Activated CD4-positive, alpha-beta T cell treated with anti-CD3 and anti-CD28 coated beads for 36 hours (primary cell): ENCODE measurements around the gene PPP3R1. TPM values are rescaled to one million over a fixed set of nuclear protein-coding genes. Genes with fewer than 3 reads are reported as not detected.
A peak's percentile ranks its signal among the peaks of the same experiment; 100 is the strongest.

Experiments
- ATAC-seq: fragments of 200-7000 bp; cut with Tn5 transposase; one replicate; pipeline ENCODE4 v1.10.0; 2021; ENCODE audit warnings: mild to moderate bottlenecking, moderate library complexity
- CTCF ChIA-PET: fragments of 350-600 bp; sonication (Branson Sonifier 250); formaldehyde crosslinking; loops from one replicate; lab custom pipeline; 2021; ENCODE audit warnings: antibody characterized with exemption; lab: Charles Lee
- POLR2A ChIA-PET: fragments of 350-600 bp; sonication (Branson Sonifier 250); formaldehyde crosslinking; loops from one replicate; lab custom pipeline; 2021; ENCODE audit warnings: antibody characterized with exemption, inconsistent platforms; lab: Charles Lee
- DNase-seq: peaks from one replicate; pipeline ENCODE4 v3.0.0-alpha.2; 2020
- H3K27ac Mint-ChIP-seq: one replicate; pipeline ENCODE4 v1.8.0; 2021; ENCODE audit warnings: mixed read lengths
- H3K27me3 Mint-ChIP-seq: one replicate; pipeline ENCODE4 v1.8.0; 2021; ENCODE audit warnings: mixed read lengths
- H3K36me3 Mint-ChIP-seq: one replicate; pipeline ENCODE4 v1.8.0; 2021; ENCODE audit warnings: low read depth, mixed read lengths
- H3K4me1 Mint-ChIP-seq: one replicate; pipeline ENCODE4 v1.8.0; 2021; ENCODE audit warnings: mixed read lengths
- H3K4me3 Mint-ChIP-seq: one replicate; pipeline ENCODE4 v1.8.0; 2021; ENCODE audit warnings: mild to moderate bottlenecking, moderate library complexity, mixed read lengths
- H3K9me3 Mint-ChIP-seq: one replicate; pipeline ENCODE4 v1.8.0; 2021; ENCODE audit warnings: low read depth, mixed read lengths
- intact Hi-C, 2 experiments: fragments of 100-400 bp; cut with DNase I in 1 of 2; cut with micrococcal nuclease in 1 of 2; formaldehyde crosslinking; loops; one replicate each; pipeline versions ENCODE4 v1.14.2 to v1.15.1; 2022 to 2024; cut with DNase I, micrococcal nuclease
- total RNA-seq, 2 experiments: library from RNA; stranded (reverse); gene quantifications; one replicate each; pipeline ENCODE4 v1.2.3, GENCODE V29; 2021

PPP3R1 gene
- total RNA-seq, 2 experiments from 2014 or later = 75.1 to 82.4 TPM

DNA sequence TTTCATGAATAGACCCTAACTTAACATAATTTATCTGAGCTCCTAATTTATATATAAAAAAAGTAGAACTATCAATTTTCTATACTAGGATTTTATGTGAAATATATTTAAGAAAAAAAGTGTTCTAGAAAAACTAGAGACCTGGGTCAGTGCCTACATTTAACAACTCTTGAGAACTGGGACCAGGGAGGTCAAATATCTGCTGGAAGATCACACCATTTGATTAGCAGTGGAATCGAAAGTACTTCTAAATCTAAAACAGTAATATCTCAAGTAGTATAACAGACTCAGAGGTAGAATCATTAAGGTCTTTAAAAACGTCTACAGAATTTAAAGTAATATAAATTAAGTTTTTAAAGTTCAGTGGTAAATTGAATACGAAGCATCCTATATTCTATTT, 34.6 kb downstream of the PPP3R1 start:
- Mint-ChIP-seq H3K36me3 (peaks cover 37% of the 10 kb centered on the region), H3K4me3 (no peak overlapping the region), H3K27me3 (no peaks in the 10 kb centered on the region), H3K9me3 (no peaks in the 10 kb centered on the region), H3K4me1 (peaks cover 80% of the 10 kb centered on the region), H3K27ac (no peak overlapping the region)
- no peak for ATAC-seq
- POLR2A ChIA-PET = no interaction called here
- DNase-seq = no peak
- intact Hi-C loops = loop anchor here in 1 of 2 experiments (2.0 kb wide), 1 partner anchor 17 kb away; no protein-coding TSS in a partner anchor
- CTCF ChIA-PET = interaction anchor here (0.6 to 2.4 kb wide), 10 partner anchors 8 to 96 kb away, joined by 3 to 12 read pairs (median 3); no protein-coding TSS in a partner anchor

DNA sequence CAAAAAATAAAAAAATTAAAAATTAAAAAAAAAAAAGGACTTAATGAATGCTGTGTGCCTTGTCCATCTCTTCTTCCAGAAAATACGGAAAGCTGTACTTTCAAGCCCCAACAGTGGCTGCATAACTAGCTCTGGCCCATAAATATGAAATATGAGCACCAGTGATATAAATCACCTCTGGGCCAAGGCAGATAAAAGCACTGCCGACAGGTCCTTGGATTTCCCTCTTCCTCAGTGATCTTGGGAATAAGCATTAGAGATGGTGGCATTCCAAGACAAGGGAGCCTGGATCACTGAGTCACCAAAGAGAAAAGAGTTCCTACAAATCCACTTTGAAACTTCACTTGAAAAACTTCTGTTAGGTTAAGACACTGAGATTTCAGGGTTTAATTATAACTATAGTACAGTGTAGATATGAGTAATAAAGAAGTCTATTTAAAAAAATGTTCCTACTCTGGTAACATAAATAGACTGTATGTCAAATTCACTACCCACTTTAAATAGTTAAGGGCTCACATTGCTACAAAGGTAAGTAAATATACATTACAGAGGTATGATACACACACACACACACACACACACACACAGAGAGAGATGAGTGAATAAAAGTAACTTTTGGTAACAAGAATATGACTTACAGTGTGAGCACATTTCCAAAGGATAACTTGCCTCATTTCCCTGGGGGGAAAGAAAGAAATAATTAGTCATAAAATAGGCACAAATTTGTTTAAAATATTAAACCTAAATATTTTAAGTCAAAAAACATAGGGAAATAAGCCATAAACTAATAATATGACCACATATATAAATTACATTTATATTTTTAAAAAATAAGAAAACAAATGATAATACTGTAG, 35.6 kb downstream of the PPP3R1 start:
- Mint-ChIP-seq H3K4me1 (peaks cover 77% of the 10 kb centered on the region), H3K27ac (no peak overlapping the region), H3K9me3 (no peaks in the 10 kb centered on the region), H3K4me3 (no peak overlapping the region), H3K27me3 (no peaks in the 10 kb centered on the region), H3K36me3 (peaks cover 39% of the 10 kb centered on the region)
- ATAC-seq = no peak
- CTCF ChIA-PET = interaction anchor here (0.8 to 1.6 kb wide), 8 partner anchors 9 to 39 kb away, joined by 3 to 6 read pairs (median 3); no protein-coding TSS in a partner anchor
- DNase-seq = no peak
- POLR2A ChIA-PET = interaction anchor here (0.7 kb wide), 1 partner anchor 92 kb away, joined by 4 read pairs; no protein-coding TSS in a partner anchor
- intact Hi-C loops = no loop called here

DNA sequence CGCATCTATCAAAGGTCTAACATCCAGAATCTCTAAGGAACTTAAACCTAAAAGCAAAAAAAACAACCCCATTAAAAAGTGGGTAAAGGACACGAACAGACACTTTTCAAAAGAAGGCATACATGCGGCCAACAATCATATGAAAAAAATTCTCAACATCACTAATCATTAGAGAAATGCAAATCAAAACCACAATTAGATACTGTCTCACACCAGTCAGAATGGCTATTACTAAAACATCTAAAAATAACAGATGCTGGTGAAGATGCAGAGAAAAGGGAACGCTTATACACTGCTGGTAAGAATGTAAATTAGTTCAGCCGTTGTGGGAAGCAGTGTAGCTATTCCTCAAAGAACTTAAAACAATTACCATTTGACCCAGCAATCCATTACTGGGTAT, 38.0 kb downstream of the PPP3R1 start:
- POLR2A ChIA-PET = no interaction called here
- DNase-seq = no peak
- Mint-ChIP-seq H3K27ac (peak overlapping the region; percentile 1), H3K4me1 (peaks cover 68% of the 10 kb centered on the region), H3K4me3 (no peak overlapping the region), H3K9me3 (no peaks in the 10 kb centered on the region), H3K36me3 (peaks cover 50% of the 10 kb centered on the region), H3K27me3 (no peaks in the 10 kb centered on the region)
- CTCF ChIA-PET = no interaction called here
- intact Hi-C loops = no loop called here
- no peak for ATAC-seq

DNA sequence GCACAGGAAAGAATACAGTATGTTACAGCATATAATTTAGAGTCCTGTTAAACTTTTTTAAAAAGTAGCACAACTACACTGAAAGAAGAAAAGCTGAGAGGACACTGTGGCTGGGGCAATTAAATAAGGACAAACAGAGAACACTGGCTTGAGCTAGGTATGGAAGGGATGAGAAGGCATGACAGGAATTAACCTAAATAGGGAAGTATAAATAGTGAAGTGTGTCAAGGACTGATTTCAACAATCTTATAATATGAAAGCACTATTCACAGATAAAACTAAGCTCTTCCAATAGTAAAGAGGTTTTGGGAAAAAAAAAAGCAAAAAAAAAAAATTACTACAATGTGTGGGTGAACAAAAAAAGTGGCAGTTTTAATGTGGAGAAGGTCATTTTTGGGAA, 45.5 kb downstream of the PPP3R1 start:
- peak overlapping the region; percentile 4 for H3K27ac Mint-ChIP-seq
- H3K36me3 Mint-ChIP-seq = peaks cover 29% of the 10 kb centered on the region

DNA sequence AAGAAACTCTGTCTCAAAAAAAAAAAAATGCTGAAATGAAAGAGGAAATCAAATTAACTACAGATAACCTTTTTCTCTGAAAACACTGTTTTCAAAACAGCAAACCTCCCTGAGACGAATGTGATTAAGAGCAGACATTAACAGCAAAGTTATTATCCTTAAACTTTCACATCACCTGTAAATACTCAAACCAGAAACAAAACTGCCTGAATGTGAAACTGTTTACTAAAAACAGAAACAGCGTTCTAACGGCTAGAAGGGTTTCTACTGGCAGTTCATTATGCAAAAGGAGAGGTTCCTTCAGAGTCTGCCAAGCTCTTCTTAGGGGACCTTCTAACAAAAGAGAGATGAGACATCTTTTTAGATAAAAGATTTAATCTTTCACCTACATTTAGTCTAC, 48.7 kb downstream of the PPP3R1 start:
- CTCF ChIA-PET = interaction anchor here (0.6 to 6.0 kb wide), 7 partner anchors 15 to 580 kb away, joined by 3 to 31 read pairs (median 3); partner anchors contain the start of gene PNO1
- intact Hi-C loops = loop anchor here (1.0 to 10.0 kb wide), 5 partner anchors 34 to 531 kb away; partner anchors contain the start of genes ARHGAP25 (in 1 of the 2), PNO1 (in 1 of the 2) and PPP3R1 (in 1 of the 2)

More for the DNA sequence above, 45.5 kb downstream of the PPP3R1 start:
- ChIA-PET CTCF (interaction anchor here (0.7 to 2.4 kb wide), 7 partner anchors 11 to 129 kb away, joined by 3 to 12 read pairs (median 4); no protein-coding TSS in a partner anchor), POLR2A (no interaction called here)
- ATAC-seq (no peak), DNase-seq (no peak)
- peaks cover 69% of the 10 kb centered on the region for H3K4me1 Mint-ChIP-seq
- H3K4me3 Mint-ChIP-seq = no peak overlapping the region
- H3K9me3 Mint-ChIP-seq = no peaks in the 10 kb centered on the region
- intact Hi-C loops = loop anchor here in 1 of 2 experiments (10.0 kb wide), 1 partner anchor 528 kb away; the partner anchor contains the start of gene ARHGAP25
- H3K27me3 Mint-ChIP-seq = no peaks in the 10 kb centered on the region

DNA sequence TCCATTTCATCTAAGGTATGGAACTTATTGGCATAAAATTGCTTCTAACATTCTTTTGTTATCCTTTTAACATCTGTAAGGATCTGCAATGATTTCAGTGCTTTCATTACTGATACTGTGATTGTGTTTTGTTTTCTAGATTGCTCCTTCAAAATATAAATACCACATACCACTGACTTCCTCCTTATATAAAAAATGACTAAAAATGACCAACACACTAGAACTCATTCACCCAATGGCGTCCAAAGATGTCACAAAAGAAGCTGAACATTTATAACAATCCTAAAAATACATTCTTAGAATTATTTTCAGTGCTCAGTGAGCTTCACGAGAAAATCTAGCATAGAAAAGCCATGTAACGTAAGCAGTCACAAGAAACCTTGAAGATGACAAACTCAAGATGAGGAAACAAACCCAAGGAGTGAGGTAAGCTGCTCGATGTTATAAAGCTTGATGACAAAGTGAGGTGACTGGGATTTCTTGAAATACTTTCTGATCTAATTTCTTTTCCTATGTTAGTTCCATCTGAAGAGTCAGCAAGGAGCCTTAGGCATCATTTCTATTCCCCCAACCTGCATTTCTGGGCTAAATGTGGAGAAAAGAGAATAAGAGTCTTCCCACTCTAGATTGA, 52.1 kb downstream of the PPP3R1 start:
- intact Hi-C loops = loop anchor here (2.0 to 10.0 kb wide), 3 partner anchors 19 to 535 kb away; partner anchors contain the start of gene ARHGAP25 (in 1 of the 2)
- Mint-ChIP-seq H3K9me3 (no peaks in the 10 kb centered on the region), H3K4me3 (no peak overlapping the region), H3K27ac (no peak overlapping the region), H3K36me3 (peaks cover 6% of the 10 kb centered on the region), H3K4me1 (peaks cover 58% of the 10 kb centered on the region), H3K27me3 (no peaks in the 10 kb centered on the region)
- no peak for DNase-seq
- CTCF ChIA-PET = interaction anchor here (0.8 to 6.0 kb wide), 3 partner anchors 10 to 47 kb away, joined by 3 to 31 read pairs (median 3); no protein-coding TSS in a partner anchor
- no peak for ATAC-seq
- POLR2A ChIA-PET = no interaction called here

More for the DNA sequence above, 48.7 kb downstream of the PPP3R1 start:
- peaks cover 74% of the 10 kb centered on the region for H3K4me1 Mint-ChIP-seq
- H3K4me3 Mint-ChIP-seq = peak overlapping the region; percentile 58
- H3K36me3 Mint-ChIP-seq = peaks cover 13% of the 10 kb centered on the region
- H3K9me3 Mint-ChIP-seq = no peaks in the 10 kb centered on the region
- peak overlapping the region; percentile 86 for H3K27ac Mint-ChIP-seq
- DNase-seq (no peak), ATAC-seq (peak; percentile 94)
- POLR2A ChIA-PET = interaction anchor here (0.7 to 1.4 kb wide), 2 partner anchors 41 to 46 kb away, joined by 3 to 7 read pairs; no protein-coding TSS in a partner anchor
- no peaks in the 10 kb centered on the region for H3K27me3 Mint-ChIP-seq

DNA sequence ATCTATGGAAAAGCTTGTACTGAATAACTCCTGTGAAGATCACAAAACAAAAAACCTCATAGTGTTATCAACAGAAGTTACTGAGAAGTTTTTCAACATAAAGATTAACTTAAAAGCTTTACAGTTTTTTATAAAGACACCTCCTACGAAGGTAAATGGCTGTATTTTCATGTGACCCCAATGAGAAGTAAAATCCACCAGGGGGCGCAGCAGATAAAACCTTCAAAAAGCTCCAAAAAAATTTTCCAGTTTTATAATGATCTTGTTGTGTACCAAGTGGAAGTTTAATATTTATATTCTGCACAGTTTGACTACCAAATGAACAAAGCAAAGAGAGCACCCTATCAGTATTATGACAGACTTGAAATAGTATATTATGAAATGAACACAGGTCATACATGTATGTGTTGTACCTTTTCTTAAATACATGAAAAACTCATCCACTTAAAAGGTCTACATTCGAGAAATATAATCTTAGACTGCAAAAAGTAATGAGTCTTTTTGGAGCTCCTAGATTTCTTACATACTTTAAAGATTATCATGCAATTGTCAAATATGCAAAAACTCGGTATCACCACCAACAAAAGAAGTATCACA, 56.1 kb downstream of the PPP3R1 start:
- CTCF ChIA-PET = interaction anchor here (0.6 to 2.9 kb wide), 28 partner anchors 9 to 245 kb away, joined by 3 to 29 read pairs (median 4); partner anchors contain the start of gene PNO1
- no peak overlapping the region for H3K4me3 Mint-ChIP-seq
- H3K36me3 Mint-ChIP-seq = peaks cover 2% of the 10 kb centered on the region
- POLR2A ChIA-PET = no interaction called here
- H3K27me3 Mint-ChIP-seq = no peaks in the 10 kb centered on the region
- H3K9me3 Mint-ChIP-seq = no peaks in the 10 kb centered on the region
- no peak overlapping the region for H3K27ac Mint-ChIP-seq
- DNase-seq (peak; percentile 57), ATAC-seq (no peak)
- intact Hi-C loops = loop anchor here in 1 of 2 experiments (1.0 to 2.0 kb wide), 2 partner anchors 87 to 245 kb away; no protein-coding TSS in a partner anchor
- peaks cover 52% of the 10 kb centered on the region for H3K4me1 Mint-ChIP-seq

DNA sequence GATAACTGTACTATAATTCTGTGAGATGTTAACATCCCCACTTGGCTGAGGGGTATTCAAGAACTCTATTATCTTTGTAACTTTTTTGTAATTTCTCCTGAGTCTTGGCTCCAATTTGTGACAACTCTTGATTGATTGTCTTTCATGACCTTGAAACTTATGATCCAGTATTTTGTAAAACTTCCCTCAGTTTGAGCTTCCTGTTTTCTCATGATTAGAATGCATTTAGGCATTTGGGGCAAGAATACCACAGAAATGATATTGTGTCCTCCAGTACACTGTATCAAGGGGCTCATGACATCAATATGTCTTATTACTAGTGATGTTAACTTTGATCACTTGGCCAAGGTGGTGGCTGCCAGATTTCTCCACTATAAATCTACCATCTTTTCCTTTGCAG, 57.2 kb downstream of the PPP3R1 start:
- H3K27me3 Mint-ChIP-seq = no peaks in the 10 kb centered on the region
- H3K4me1 Mint-ChIP-seq = peaks cover 52% of the 10 kb centered on the region
- DNase-seq = no peak
- ATAC-seq = no peak
- ChIA-PET CTCF (interaction anchor here (0.6 to 2.9 kb wide), 13 partner anchors 10 to 140 kb away, joined by 3 to 29 read pairs (median 8); no protein-coding TSS in a partner anchor), POLR2A (no interaction called here)
- no peaks in the 10 kb centered on the region for H3K9me3 Mint-ChIP-seq
- intact Hi-C loops = no loop called here
- H3K36me3 Mint-ChIP-seq = no peaks in the 10 kb centered on the region
- H3K27ac Mint-ChIP-seq = no peak overlapping the region
- no peak overlapping the region for H3K4me3 Mint-ChIP-seq

DNA sequence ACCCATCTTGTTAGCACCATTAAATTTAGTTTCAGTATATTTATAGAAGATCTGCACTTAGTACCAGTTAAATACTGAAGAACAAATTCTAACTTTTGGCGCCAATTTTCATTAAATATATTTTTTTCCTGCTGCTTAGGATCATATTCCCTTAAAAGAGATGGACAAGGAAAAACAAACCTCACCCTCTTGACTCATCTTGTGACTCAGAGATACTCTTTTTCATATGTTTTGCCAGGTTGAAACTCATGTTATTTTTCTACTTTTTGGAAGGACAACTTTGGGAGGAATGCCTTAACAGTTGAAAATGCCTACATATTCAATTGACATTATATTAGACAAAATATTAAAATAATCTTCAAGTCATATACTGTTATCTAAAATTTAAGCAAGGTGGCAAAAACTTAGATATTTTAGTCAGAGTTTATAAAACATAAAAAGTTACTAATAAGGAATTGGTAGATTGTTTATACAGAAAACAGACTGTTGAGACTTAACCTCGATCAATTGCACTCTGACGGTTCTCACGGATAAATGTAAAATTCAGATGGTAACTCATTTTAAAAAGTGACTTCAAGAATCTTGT, 58.5 kb downstream of the PPP3R1 start:
- intact Hi-C loops = loop anchor here in 1 of 2 experiments (5.0 kb wide), 2 partner anchors 37 to 58 kb away; partner anchors contain the start of genes PNO1 and PPP3R1
- Mint-ChIP-seq H3K4me3 (no peak overlapping the region), H3K27ac (no peak overlapping the region), H3K27me3 (no peaks in the 10 kb centered on the region), H3K9me3 (no peaks in the 10 kb centered on the region), H3K36me3 (no peaks in the 10 kb centered on the region), H3K4me1 (peaks cover 57% of the 10 kb centered on the region)
- CTCF ChIA-PET = interaction anchor here (0.8 to 2.9 kb wide), 8 partner anchors 9 to 91 kb away, joined by 3 to 29 read pairs (median 4); no protein-coding TSS in a partner anchor
- ATAC-seq (no peak), DNase-seq (no peak)
- POLR2A ChIA-PET = no interaction called here

DNA sequence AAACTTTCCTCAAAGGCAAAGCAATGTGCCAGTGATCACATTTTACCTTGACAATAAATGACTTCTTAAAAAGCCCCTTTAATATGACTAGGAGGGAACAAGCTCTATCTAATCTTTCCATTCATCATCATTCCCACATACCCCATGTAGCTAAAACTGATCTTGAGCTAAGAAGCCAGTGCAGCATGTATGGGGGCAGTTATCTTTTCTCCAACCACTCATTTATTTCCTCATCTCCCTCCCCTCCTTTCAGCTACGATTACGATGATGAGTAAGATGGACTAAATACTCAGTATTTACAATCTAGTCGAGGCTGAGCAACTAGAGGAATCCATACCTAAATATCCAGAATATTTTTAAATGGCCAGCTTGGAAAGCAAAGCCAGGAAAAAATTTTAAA, 59.2 kb downstream of the PPP3R1 start:
- POLR2A ChIA-PET = interaction anchor here (0.7 kb wide), 1 partner anchor 15 kb away, joined by 3 read pairs; no protein-coding TSS in a partner anchor

More for the DNA sequence above, 59.2 kb downstream of the PPP3R1 start:
- no peak for DNase-seq
- no peaks in the 10 kb centered on the region for H3K36me3 Mint-ChIP-seq
- peaks cover 60% of the 10 kb centered on the region for H3K4me1 Mint-ChIP-seq
- no peaks in the 10 kb centered on the region for H3K9me3 Mint-ChIP-seq
- H3K4me3 Mint-ChIP-seq = no peak overlapping the region
- CTCF ChIA-PET = interaction anchor here (1.0 to 1.7 kb wide), 7 partner anchors 9 to 92 kb away, joined by 4 to 6 read pairs (median 5); partner anchors contain the start of gene PNO1
- H3K27me3 Mint-ChIP-seq = no peaks in the 10 kb centered on the region
- H3K27ac Mint-ChIP-seq = peak overlapping the region; percentile 20
- ATAC-seq = peak; percentile 36
- intact Hi-C loops = loop anchor here in 1 of 2 experiments (5.0 kb wide), 2 partner anchors 36 to 59 kb away; partner anchors contain the start of genes PNO1 and PPP3R1
